HG03378 (cell line): ENCODE data around the gene CCN2.
A peak's percentile ranks its signal among the peaks of the same experiment; 100 is the strongest.
"Not testable (repeated sequence)": the region's sequence is repeated elsewhere in the genome, so short reads cannot be mapped to it uniquely, and the experiment has no call there.

Source experiments
- ATAC-seq: cut with Tn5 transposase; IDR thresholded peaks from one replicate; pipeline ENCODE4 v1.9.1; 2021; ENCODE audit warnings: mild to moderate bottlenecking, moderate library complexity; ENCODE audit not compliant: unreplicated experiment

Gene CCN2

GRCh38 chr6:131911951-131912350, 39.2 kb downstream of the CCN2 start:
- no peak for ATAC-seq

- no peak for ATAC-seq
Observed at GRCh38 chr6:131910956-131911355, 40.2 kb downstream of the CCN2 start.

DNA sequence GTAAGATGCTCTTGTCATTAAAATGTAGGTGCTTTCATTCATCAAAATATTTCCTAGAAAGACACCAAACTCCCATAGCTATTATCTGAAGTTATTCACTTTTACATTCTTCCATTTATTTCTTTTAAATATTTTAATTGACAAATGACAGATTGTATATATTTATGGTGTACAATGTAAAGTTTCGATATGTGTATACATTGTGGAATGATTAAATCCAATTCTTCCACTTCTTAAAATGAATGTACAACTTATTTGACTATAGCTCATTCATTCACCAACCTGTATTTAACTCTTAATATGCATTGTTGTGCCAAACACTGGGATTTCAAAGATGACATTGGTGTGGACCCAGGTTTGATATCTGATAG, 41.0 kb downstream of the CCN2 start:
- peak; percentile 21 for ATAC-seq

DNA sequence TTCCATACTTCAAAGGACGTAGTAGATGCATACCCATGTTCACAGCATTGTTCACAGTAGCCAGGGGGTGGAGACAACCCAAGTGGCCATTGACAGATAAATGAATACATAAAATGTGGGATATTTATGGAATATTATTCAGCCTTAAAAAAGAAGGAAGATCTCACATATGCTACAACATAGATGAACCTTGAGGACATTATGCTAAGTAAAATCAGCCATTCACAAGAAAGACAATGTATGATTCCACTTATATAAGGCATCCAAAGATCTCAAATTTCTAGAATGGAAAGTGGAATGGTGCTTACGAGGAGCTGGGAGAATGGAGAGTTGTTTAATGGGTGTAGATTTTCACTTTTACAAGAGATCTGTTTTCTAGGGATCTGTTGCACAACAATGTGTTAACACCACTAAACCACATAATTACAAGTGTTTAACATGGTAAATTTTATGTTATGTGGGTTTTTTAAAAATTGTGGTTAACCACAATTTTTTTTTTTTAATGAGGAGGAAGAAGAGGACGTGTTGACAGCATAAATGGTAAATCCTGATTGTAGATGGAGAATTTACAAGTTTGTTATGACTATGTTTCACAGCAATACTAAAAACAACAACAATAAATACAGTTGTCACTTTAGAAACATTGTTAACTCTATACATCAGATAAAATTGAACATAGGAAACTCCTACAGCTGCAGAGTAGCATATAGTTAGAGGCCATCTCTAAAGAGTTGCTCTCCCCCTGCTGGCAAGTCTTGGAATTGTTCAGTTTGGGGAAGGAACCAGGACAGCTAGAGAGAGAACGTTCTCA, 41.6 kb downstream of the CCN2 start:
- peak; percentile 99 for ATAC-seq

GRCh38 chr6:131908787-131909186, 42.4 kb downstream of the CCN2 start:
- not testable (repeated sequence) for ATAC-seq

GRCh38 chr6:131903734-131904133, 47.4 kb downstream of the CCN2 start:
- ATAC-seq: not testable (repeated sequence)

- not testable (repeated sequence) for ATAC-seq
Observed at GRCh38 chr6:131901326-131901873, 49.8 kb downstream of the CCN2 start.

DNA sequence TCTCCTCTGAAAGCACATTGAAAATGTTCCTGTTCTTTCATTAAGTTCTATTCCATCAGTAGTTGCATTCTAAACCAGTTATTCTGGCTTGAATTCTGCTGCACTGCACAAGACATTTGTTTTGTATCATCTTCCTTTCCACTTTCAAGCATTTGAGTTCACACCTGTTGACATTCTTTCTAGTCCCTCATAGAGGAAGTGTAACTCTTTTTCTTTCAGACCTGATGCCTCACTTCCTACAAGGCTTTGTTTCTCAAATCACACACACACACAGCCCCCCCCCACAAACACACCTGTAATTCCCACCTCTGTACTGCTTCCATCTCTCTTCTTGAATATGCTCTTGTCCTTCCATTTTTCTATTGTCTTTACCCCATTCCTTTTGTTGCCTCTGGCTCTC, 50.9 kb downstream of the CCN2 start:
- ATAC-seq: no peak

- no peak for ATAC-seq
Observed at GRCh38 chr6:131898718-131899117, 52.5 kb downstream of the CCN2 start.
